ENCODE measurements around the gene SRGAP2.
"Not testable (repeated sequence)": the region's sequence is repeated elsewhere in the genome, so short reads cannot be mapped to it uniquely, and the experiment has no call there.

Gene SRGAP2

GRCh38 chr1:206210802-206211201 is 7.5 kb downstream of the SRGAP2 start:
- DNase-seq, result not testable (repeated sequence)

GRCh38 chr1:206215600-206216392 is 12.5 kb downstream of the SRGAP2 start:
- not testable (repeated sequence) for DNase-seq

GRCh38 chr1:206218285-206218684 is 14.9 kb downstream of the SRGAP2 start:
- DNase-seq, result not testable (repeated sequence)

GRCh38 chr1:206218765-206219164 is 15.4 kb downstream of the SRGAP2 start:
- not testable (repeated sequence) for DNase-seq

GRCh38 chr1:206219514-206220331 is 16.4 kb downstream of the SRGAP2 start:
- not testable (repeated sequence) for DNase-seq

- DNase-seq, result not testable (repeated sequence)
These were observed 17.1 kb downstream of the SRGAP2 start for GRCh38 chr1:206220332-206221000.

- DNase-seq, result not testable (repeated sequence)
These were observed 18.2 kb downstream of the SRGAP2 start for GRCh38 chr1:206221585-206221984.

GRCh38 chr1:206224190-206224776 is 20.9 kb downstream of the SRGAP2 start:
- not testable (repeated sequence) for DNase-seq

GRCh38 chr1:206225386-206225785 is 22.0 kb downstream of the SRGAP2 start:
- not testable (repeated sequence) for DNase-seq

- DNase-seq, result not testable (repeated sequence)
These were observed 23.5 kb downstream of the SRGAP2 start for GRCh38 chr1:206226886-206227285.

GRCh38 chr1:206229286-206229685 is 25.9 kb downstream of the SRGAP2 start:
- not testable (repeated sequence) for DNase-seq

- not testable (repeated sequence) for DNase-seq
These were observed 28.6 kb downstream of the SRGAP2 start for GRCh38 chr1:206231989-206232388.

- DNase-seq, result not testable (repeated sequence)
These were observed 29.8 kb downstream of the SRGAP2 start for GRCh38 chr1:206232970-206233645.

GRCh38 chr1:206234189-206234916 is 31.0 kb downstream of the SRGAP2 start:
- not testable (repeated sequence) for DNase-seq

GRCh38 chr1:206235190-206235589 is 31.8 kb downstream of the SRGAP2 start:
- not testable (repeated sequence) for DNase-seq

GRCh38 chr1:206240288-206240687 is 36.9 kb downstream of the SRGAP2 start:
- DNase-seq, result not testable (repeated sequence)

- DNase-seq, result not testable (repeated sequence)
These were observed 40.0 kb downstream of the SRGAP2 start for GRCh38 chr1:206243335-206243734.

GRCh38 chr1:206245479-206245878 is 42.1 kb downstream of the SRGAP2 start:
- DNase-seq, result not testable (repeated sequence)

- DNase-seq, result not testable (repeated sequence)
These were observed 43.0 kb downstream of the SRGAP2 start for GRCh38 chr1:206246129-206246886.

GRCh38 chr1:206250953-206251681 is 47.8 kb downstream of the SRGAP2 start:
- DNase-seq, result not testable (repeated sequence)

Data from NCI-H187 (cell line).